K562 (cell line): Measurements from ENCODE around the gene COPRS.

Experiments
- CHD4 ChIP-seq: fragments of 200-600 bp; sonication (generic); IDR thresholded peaks from 3 replicates; pipeline ENCODE4 v1.6.1; 2012; ENCODE audit warnings: low read depth, mild to moderate bottlenecking, mixed read lengths, low read length, inconsistent platforms; ENCODE audit not compliant: insufficient read depth, insufficient replicate concordance, poor library complexity, severe bottlenecking
- ETV6 ChIP-seq, 3 experiments: fragments of 150-350 bp in 1 of 3; sonication (generic) in 1 of 3; formaldehyde crosslinking in 1 of 3; IDR thresholded peaks; 2 replicates each; pipeline versions ENCODE4 v1.6.1 to v1.8.0; 2014 to 2022; ENCODE audit warnings: borderline replicate concordance in 2 of 3, low read depth in 2 of 3, antibody characterized with exemption in 1 of 3, low read length in 1 of 3, mild to moderate bottlenecking in 1 of 3, missing genetic modification reagents in 1 of 3
- FOS ChIP-seq: IDR thresholded peaks from 3 replicates; pipeline ENCODE4 v1.6.1; 2011; ENCODE audit not compliant: insufficient read length; ENCODE audit errors: extremely low read depth
- FOXJ3 ChIP-seq: sonication (generic); formaldehyde crosslinking; IDR thresholded peaks from 2 replicates; pipeline ENCODE4 v1.4.0; 2020; ENCODE audit warnings: mild to moderate bottlenecking, missing genetic modification reagents
- FOXK2 ChIP-seq, 2 experiments: fragments of 450-650 bp; IDR thresholded peaks in 1 of 2; conservative IDR thresholded peaks in 1 of 2; 2 replicates each; pipeline ENCODE4 v1.6.1; 2016; ENCODE audit warnings: low read depth in 2 of 2, mild to moderate bottlenecking in 1 of 2
- HMG20B ChIP-seq: fragments of 250-450 bp; sonication (Bioruptor Pico); IDR thresholded peaks from 2 replicates; pipeline ENCODE4 v1.5.0; 2021; ENCODE audit warnings: mild to moderate bottlenecking
- IRF2 ChIP-seq: sonication (generic); formaldehyde crosslinking; IDR thresholded peaks from 2 replicates; pipeline ENCODE4 v1.8.1; 2022; ENCODE audit warnings: mild to moderate bottlenecking, missing genetic modification reagents
- JUNB ChIP-seq: fragments of 450-650 bp; formaldehyde crosslinking; conservative IDR thresholded peaks from 2 replicates; pipeline ENCODE4 v1.4.0; 2020; ENCODE audit warnings: mild to moderate bottlenecking
- KDM1A ChIP-seq, 2 experiments: fragments of 450-650 bp; IDR thresholded peaks; 2 replicates each; pipeline ENCODE4 v1.6.1; 2016; ENCODE audit warnings: mild to moderate bottlenecking in 2 of 2
- NR3C1 ChIP-seq: sonication (generic); formaldehyde crosslinking; IDR thresholded peaks from 2 replicates; pipeline ENCODE4 v1.8.1; 2022; ENCODE audit warnings: missing genetic modification reagents
- RAD21 ChIP-seq, 2 experiments: fragments of 250-450 bp in 1 of 2; fragments of 450-650 bp in 1 of 2; sonication (Bioruptor Pico) in 1 of 2; formaldehyde crosslinking in 1 of 2; IDR thresholded peaks in 1 of 2; conservative IDR thresholded peaks in 1 of 2; 2 replicates each; pipeline versions ENCODE4 v1.4.0 to v1.8.0; 2020 to 2022; ENCODE audit warnings: mild to moderate bottlenecking in 2 of 2, moderate library complexity in 1 of 2
- ZNF146 ChIP-seq: IDR thresholded peaks from one replicate; pipeline ENCODE4 v1.6.1; 2018; ENCODE audit warnings: missing compliant biosample characterization; ENCODE audit not compliant: unreplicated experiment
- TF ChIP-seq, protein P1 (sequence below): fragments of 250-450 bp; sonication (Bioruptor Pico); IDR thresholded peaks from 2 replicates; pipeline ENCODE4 v1.5.0; 2020; ENCODE audit warnings: mild to moderate bottlenecking

GRCh38 chr17:31820691-31821435, 38.2 kb downstream of the COPRS start:
- no peak for TF ChIP-seq NR3C1 (CRISPR knock-in tag)
- no peak for TF ChIP-seq FOXJ3
- TF ChIP-seq CHD4 = no peak
- no peak for TF ChIP-seq RAD21 (CRISPR knock-in tag; conservative IDR thresholded peaks at IDR 0.05 in 1 of 2, IDR thresholded peaks at IDR 0.05 in 1 of 2)
- no peak for TF ChIP-seq IRF2
- no peak for TF ChIP-seq JUNB
- TF ChIP-seq FOXK2 (conservative IDR thresholded peaks at IDR 0.05 in 1 of 2, IDR thresholded peaks at IDR 0.05 in 1 of 2; ENCODE audit: low read depth in 2 of 2) = no peak
- no peak for TF ChIP-seq HMG20B (CRISPR knock-in tag)
- no peak for TF ChIP-seq ETV6 (IDR thresholded peaks at IDR 0.05; ENCODE audit: borderline replicate concordance in 1 of 2, low read depth in 2 of 2, low read length in 1 of 2)
- no peak for TF ChIP-seq ETV6 (CRISPR knock-in tag; IDR thresholded peaks at IDR 0.05; ENCODE audit: borderline replicate concordance)
- no peak for TF ChIP-seq KDM1A (IDR thresholded peaks at IDR 0.05)
- no peak for TF ChIP-seq ZNF146
- TF ChIP-seq, protein P1, sequence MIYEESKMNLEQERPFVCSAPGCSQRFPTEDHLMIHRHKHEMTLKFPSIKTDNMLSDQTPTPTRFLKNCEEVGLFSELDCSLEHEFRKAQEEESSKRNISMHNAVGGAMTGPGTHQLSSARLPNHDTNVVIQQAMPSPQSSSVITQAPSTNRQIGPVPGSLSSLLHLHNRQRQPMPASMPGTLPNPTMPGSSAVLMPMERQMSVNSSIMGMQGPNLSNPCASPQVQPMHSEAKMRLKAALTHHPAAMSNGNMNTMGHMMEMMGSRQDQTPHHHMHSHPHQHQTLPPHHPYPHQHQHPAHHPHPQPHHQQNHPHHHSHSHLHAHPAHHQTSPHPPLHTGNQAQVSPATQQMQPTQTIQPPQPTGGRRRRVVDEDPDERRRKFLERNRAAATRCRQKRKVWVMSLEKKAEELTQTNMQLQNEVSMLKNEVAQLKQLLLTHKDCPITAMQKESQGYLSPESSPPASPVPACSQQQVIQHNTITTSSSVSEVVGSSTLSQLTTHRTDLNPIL = no peak
- TF ChIP-seq FOS = no peak
